Mesendoderm (in vitro differentiated cells): ENCODE measurements around the gene MERTK.
"Not testable (repeated sequence)": the region's sequence is repeated elsewhere in the genome, so short reads cannot be mapped to it uniquely, and the experiment has no call there.

ENCODE experiments used
- DNase-seq: peaks from one replicate; pipeline ENCODE4 v3.0.0; 2013
- H2AK5ac ChIP-seq: 2 replicates; pipeline ENCODE4 v1.6.1; 2013; ENCODE audit warnings: low read length, inconsistent platforms
- H2BK120ac ChIP-seq: 2 replicates; pipeline ENCODE4 v1.6.1; 2013; ENCODE audit warnings: low read depth, mild to moderate bottlenecking, low read length, moderate library complexity, mixed read lengths
- H2BK15ac ChIP-seq: replicated peaks from 2 replicates; pipeline ENCODE4 v1.6.1; 2013; ENCODE audit warnings: low read depth, mild to moderate bottlenecking, moderate library complexity
- H2BK5ac ChIP-seq: 2 replicates; pipeline ENCODE4 v1.6.1; 2013; ENCODE audit warnings: low read length, inconsistent platforms
- H3K18ac ChIP-seq: 2 replicates; pipeline ENCODE4 v1.6.1; 2013; ENCODE audit warnings: mild to moderate bottlenecking, low read length, mixed read lengths
- H3K23ac ChIP-seq: one replicate; pipeline ENCODE4 v1.6.1; 2013; ENCODE audit warnings: low read length
- H3K27ac ChIP-seq: 2 replicates; pipeline ENCODE4 v1.5.1; 2013; ENCODE audit warnings: low read depth, mild to moderate bottlenecking, inconsistent platforms, low read length, moderate library complexity
- H3K27me3 ChIP-seq: 2 replicates; pipeline ENCODE4 v1.6.1; 2013; ENCODE audit warnings: low read length, control low read depth, mild to moderate bottlenecking, inconsistent platforms; ENCODE audit not compliant: insufficient read depth, poor library complexity
- H3K36me3 ChIP-seq: 2 replicates; pipeline ENCODE4 v1.6.1; 2013; ENCODE audit warnings: low read length, inconsistent platforms; ENCODE audit not compliant: control insufficient read depth, insufficient read depth
- H3K4ac ChIP-seq: one replicate; pipeline ENCODE4 v1.6.1; 2013; ENCODE audit warnings: low read depth, mild to moderate bottlenecking, low read length, moderate library complexity
- H3K4me1 ChIP-seq: 2 replicates; pipeline ENCODE4 v1.6.1; 2013; ENCODE audit warnings: low read depth, low read length, inconsistent platforms; ENCODE audit not compliant: control insufficient read depth
- H3K4me2 ChIP-seq: 2 replicates; pipeline ENCODE4 v1.6.1; 2013; ENCODE audit warnings: low read length
- H3K4me3 ChIP-seq: 2 replicates; pipeline ENCODE4 v1.5.1; 2013; ENCODE audit warnings: mild to moderate bottlenecking, low read length
- H3K56ac ChIP-seq: one replicate; pipeline ENCODE4 v1.6.1; 2013; ENCODE audit warnings: low read length
- H3K79me1 ChIP-seq: 2 replicates; pipeline ENCODE4 v1.6.1; 2013; ENCODE audit warnings: low read length, inconsistent platforms
- H3K79me2 ChIP-seq: 2 replicates; pipeline ENCODE4 v1.6.1; 2013; ENCODE audit warnings: mild to moderate bottlenecking, low read length; ENCODE audit not compliant: control insufficient read depth, insufficient read depth
- H3K9ac ChIP-seq: 2 replicates; pipeline ENCODE4 v1.6.1; 2013; ENCODE audit warnings: low read length, inconsistent platforms
- H4K5ac ChIP-seq: one replicate; pipeline ENCODE4 v1.6.1; 2013; ENCODE audit warnings: low read length
- H4K8ac ChIP-seq: one replicate; pipeline ENCODE4 v1.6.1; 2013; ENCODE audit warnings: low read depth, mild to moderate bottlenecking, control low read depth, low read length, moderate library complexity
- WGBS: extraction: QIAGEN DNeasy Blood & Tissue Kit; methylation state at CpG from one replicate; pipeline ENCODE4 v1.1.7; 2013; ENCODE audit warnings: low lambda C conversion rate, missing lambda C conversion rate; ENCODE audit not compliant: insufficient coverage; ENCODE audit errors: extremely low coverage; 5-methylcytosine and 5-hydroxymethylcytosine counted together

MERTK gene

DNA sequence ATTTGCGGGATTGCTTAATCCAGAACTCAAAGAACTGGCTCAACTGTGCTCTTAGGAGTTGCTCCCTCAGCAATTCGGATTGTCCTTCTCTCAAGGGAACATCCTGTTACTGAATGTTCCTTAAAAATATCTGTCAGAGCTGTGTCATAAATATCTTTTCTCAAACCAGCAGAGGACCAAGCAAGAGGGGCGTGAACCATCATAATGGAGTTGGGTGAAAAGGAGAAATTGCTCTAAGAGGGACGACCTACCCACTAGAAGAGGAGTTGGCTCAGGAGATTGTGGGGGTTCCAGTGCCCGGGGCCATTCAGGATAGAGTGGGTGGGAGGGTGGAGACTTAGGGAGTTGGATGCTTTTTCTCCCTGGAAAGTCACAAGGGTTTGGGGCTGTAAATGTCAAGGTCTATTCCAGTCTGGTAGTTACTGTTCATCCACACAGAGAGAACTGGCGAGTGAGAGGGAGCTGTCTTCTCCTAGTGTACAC, 59.5 kb downstream of the MERTK start:
- no CpG with 5 or more reads among the region's 6 CpGs for WGBS
- no peak overlapping the region for H3K4me3 ChIP-seq
- no peak for DNase-seq

GRCh38 chr2:111958901-111959300, 60.5 kb downstream of the MERTK start:
- no peak overlapping the region for H3K18ac ChIP-seq
- H3K4me3 ChIP-seq, result no peak overlapping the region
- H3K27ac ChIP-seq, result no peak overlapping the region
- H3K27me3 ChIP-seq, result no peaks in the 10 kb centered on the region
- no peak overlapping the region for H3K23ac ChIP-seq
- H3K56ac ChIP-seq, result no peak overlapping the region
- no CpG with 5 or more reads among the region's 1 CpG for WGBS
- H2BK5ac ChIP-seq, result no peak overlapping the region
- H3K9ac ChIP-seq, result no peak overlapping the region
- H4K8ac ChIP-seq, result no peak overlapping the region
- no peak overlapping the region for H2AK5ac ChIP-seq
- no peaks in the 10 kb centered on the region for H3K79me1 ChIP-seq
- H3K4ac ChIP-seq, result no peak overlapping the region
- H3K36me3 ChIP-seq, result no peaks in the 10 kb centered on the region
- no peak overlapping the region for H3K4me2 ChIP-seq
- no peak overlapping the region for H2BK120ac ChIP-seq
- no peaks in the 10 kb centered on the region for H3K79me2 ChIP-seq
- no peak overlapping the region for H4K5ac ChIP-seq
- H2BK15ac ChIP-seq, result no peak overlapping the region
- H3K4me1 ChIP-seq, result no peaks in the 10 kb centered on the region
- DNase-seq, result peak; percentile 18

More for the DNA sequence above, 59.5 kb downstream of the MERTK start:
- H2BK15ac ChIP-seq, result no peak overlapping the region
- H3K4me1 ChIP-seq, result no peaks in the 10 kb centered on the region
- no peaks in the 10 kb centered on the region for H3K79me1 ChIP-seq
- no peak overlapping the region for H3K9ac ChIP-seq
- H4K5ac ChIP-seq, result no peak overlapping the region
- no peak overlapping the region for H3K23ac ChIP-seq
- no peak overlapping the region for H3K4me2 ChIP-seq
- H3K27me3 ChIP-seq, result no peaks in the 10 kb centered on the region
- no peaks in the 10 kb centered on the region for H3K36me3 ChIP-seq
- H2BK5ac ChIP-seq, result no peak overlapping the region
- no peak overlapping the region for H3K27ac ChIP-seq
- H3K79me2 ChIP-seq, result no peaks in the 10 kb centered on the region
- no peak overlapping the region for H3K4ac ChIP-seq
- H2AK5ac ChIP-seq, result no peak overlapping the region
- H2BK120ac ChIP-seq, result no peak overlapping the region
- H3K56ac ChIP-seq, result no peak overlapping the region
- no peak overlapping the region for H3K18ac ChIP-seq
- H4K8ac ChIP-seq, result no peak overlapping the region

GRCh38 chr2:111961663-111962062, 63.3 kb downstream of the MERTK start:
- no peak overlapping the region for H3K4me3 ChIP-seq
- no peak overlapping the region for H2BK120ac ChIP-seq
- H2BK5ac ChIP-seq, result no peak overlapping the region
- WGBS, result no CpG with 5 or more reads among the region's 7 CpGs
- no peak overlapping the region for H3K4ac ChIP-seq
- no peaks in the 10 kb centered on the region for H3K27me3 ChIP-seq
- H3K4me1 ChIP-seq, result no peaks in the 10 kb centered on the region
- H3K79me2 ChIP-seq, result no peaks in the 10 kb centered on the region
- no peak overlapping the region for H4K5ac ChIP-seq
- no peak overlapping the region for H2AK5ac ChIP-seq
- no peak overlapping the region for H3K27ac ChIP-seq
- H3K18ac ChIP-seq, result no peak overlapping the region
- H3K79me1 ChIP-seq, result no peaks in the 10 kb centered on the region
- no peaks in the 10 kb centered on the region for H3K36me3 ChIP-seq
- no peak overlapping the region for H3K9ac ChIP-seq
- no peak overlapping the region for H2BK15ac ChIP-seq
- no peak overlapping the region for H3K23ac ChIP-seq
- H4K8ac ChIP-seq, result no peak overlapping the region
- H3K4me2 ChIP-seq, result no peak overlapping the region
- no peak overlapping the region for H3K56ac ChIP-seq
- no peak for DNase-seq

DNA sequence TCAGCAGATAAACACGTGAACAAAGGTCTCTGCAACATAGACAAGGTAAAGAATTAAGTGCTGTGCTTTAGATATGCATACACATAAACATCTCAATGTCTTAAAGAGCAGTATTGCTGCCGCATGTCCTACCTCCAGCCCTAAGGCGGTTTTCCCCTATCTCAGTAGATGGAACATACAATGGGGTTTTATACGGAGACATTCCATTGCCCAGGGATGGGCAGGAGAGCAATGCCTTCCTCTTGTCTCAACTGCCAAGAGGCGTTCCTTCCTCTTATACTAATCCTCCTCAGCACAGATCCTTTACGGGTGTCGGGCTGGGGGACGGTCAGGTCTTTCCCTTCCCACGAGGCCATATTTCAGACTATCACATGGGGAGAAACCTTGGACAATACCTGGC, 64.7 kb downstream of the MERTK start:
- H3K4me2 ChIP-seq, H3K9ac ChIP-seq, H3K4ac ChIP-seq, H3K4me3 ChIP-seq, H2AK5ac ChIP-seq, H2BK5ac ChIP-seq, H3K27ac ChIP-seq, H3K56ac ChIP-seq, H4K8ac ChIP-seq, H4K5ac ChIP-seq, H3K79me2 ChIP-seq, H3K18ac ChIP-seq, H3K36me3 ChIP-seq, H3K23ac ChIP-seq, H3K4me1 ChIP-seq, H2BK15ac ChIP-seq, H3K79me1 ChIP-seq, H2BK120ac ChIP-seq, H3K27me3 ChIP-seq: not testable (repeated sequence)
- peak; percentile 79 for DNase-seq
- no CpG with 5 or more reads among the region's 9 CpGs for WGBS

DNA sequence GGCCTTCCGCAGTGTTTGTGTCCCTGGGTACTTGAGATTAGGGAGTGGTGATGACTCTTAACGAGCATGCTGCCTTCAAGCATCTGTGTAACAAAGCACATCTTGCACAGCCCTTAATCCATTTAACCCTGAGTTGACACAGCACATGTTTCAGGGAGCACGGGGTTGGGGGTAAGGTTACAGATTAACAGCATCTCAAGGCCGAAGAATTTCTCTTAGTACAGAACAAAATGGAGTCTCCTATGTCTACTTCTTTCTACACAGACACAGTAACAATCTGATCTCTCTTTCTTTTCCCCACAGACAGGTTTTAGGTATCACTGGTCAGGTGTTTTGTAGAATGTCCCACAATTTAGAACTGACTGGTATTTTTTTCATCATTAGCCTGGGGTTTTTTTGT, 65.1 kb downstream of the MERTK start:
- not testable (repeated sequence) for H3K23ac ChIP-seq, H3K36me3 ChIP-seq, H2AK5ac ChIP-seq, H2BK5ac ChIP-seq, H3K9ac ChIP-seq, H3K79me1 ChIP-seq, H4K8ac ChIP-seq, H3K79me2 ChIP-seq, H3K4me2 ChIP-seq, H3K27me3 ChIP-seq, H3K4me3 ChIP-seq, H3K4me1 ChIP-seq, H3K4ac ChIP-seq, H2BK15ac ChIP-seq, H4K5ac ChIP-seq, H3K18ac ChIP-seq, H2BK120ac ChIP-seq, H3K27ac ChIP-seq, DNase-seq, H3K56ac ChIP-seq
- WGBS, result no CpG with 5 or more reads among the region's 4 CpGs

GRCh38 chr2:111965062-111965461, 66.7 kb downstream of the MERTK start:
- Histone ChIP-seq H3K9ac (no peak overlapping the region), H2BK120ac (no peak overlapping the region), H3K79me1 (no peaks in the 10 kb centered on the region), H3K36me3 (no peaks in the 10 kb centered on the region), H3K27me3 (no peaks in the 10 kb centered on the region), H4K8ac (no peak overlapping the region), H3K4me3 (no peak overlapping the region), H2AK5ac (no peak overlapping the region), H3K27ac (no peak overlapping the region), H4K5ac (no peak overlapping the region), H3K4me2 (no peak overlapping the region), H3K4me1 (peaks cover 2% of the 10 kb centered on the region), H3K23ac (no peak overlapping the region), H3K4ac (no peak overlapping the region), H3K79me2 (no peaks in the 10 kb centered on the region), H2BK5ac (no peak overlapping the region), H3K18ac (no peak overlapping the region), H3K56ac (no peak overlapping the region), H2BK15ac (no peak overlapping the region)
- WGBS, result no CpG with 5 or more reads among the region's 3 CpGs
- DNase-seq, result no peak
